GM12875 (cell line): ENCODE results near the gene GOLGA6A.

Experiments
- H3K4me3 ChIP-seq: one replicate; pipeline ENCODE4 v1.5.1; 2011; ENCODE audit warnings: low read depth, low read length, control low read depth
- CTCF ChIP-seq: IDR thresholded peaks from 2 replicates; pipeline ENCODE4 v1.5.1; 2011; ENCODE audit warnings: low read depth, mild to moderate bottlenecking, control low read depth, inconsistent platforms, low read length, moderate library complexity, borderline replicate concordance; ENCODE audit not compliant: insufficient read depth

The GOLGA6A gene

GRCh38 chr15:74050127-74050526 lies 32.2 kb downstream of the GOLGA6A start:
- no peak overlapping the region for H3K4me3 ChIP-seq
- no peak for TF ChIP-seq CTCF

- TF ChIP-seq CTCF: no peak
- H3K4me3 ChIP-seq: no peak overlapping the region
These were observed 36.1 kb downstream of the GOLGA6A start for GRCh38 chr15:74046275-74046674.

GRCh38 chr15:74045636-74046274 lies 36.6 kb downstream of the GOLGA6A start:
- TF ChIP-seq CTCF: no peak
- no peak overlapping the region for H3K4me3 ChIP-seq

- TF ChIP-seq CTCF: no peak
These were observed 37.2 kb downstream of the GOLGA6A start for GRCh38 chr15:74045184-74045583.

GRCh38 chr15:74044267-74045110 lies 37.9 kb downstream of the GOLGA6A start:
- TF ChIP-seq CTCF: no peak
- H3K4me3 ChIP-seq: no peak overlapping the region

More at GRCh38 chr15:74045184-74045583, 37.2 kb downstream of the GOLGA6A start:
- H3K4me3 ChIP-seq: no peak overlapping the region

GRCh38 chr15:74043425-74044266 lies 38.7 kb downstream of the GOLGA6A start:
- no peak overlapping the region for H3K4me3 ChIP-seq
- TF ChIP-seq CTCF: no peak
